Activated effector memory CD4-positive, alpha-beta T cell treated with anti-CD3 and anti-CD28 coated beads, Interleukin-2, amount 50 U/mL, for 16 hours (primary cell): ENCODE data around the gene DCAF6.

ENCODE experiments used
- DNase-seq: peaks from one replicate; pipeline ENCODE4 v3.0.0-alpha.2; 2020

Gene DCAF6

GRCh38 chr1:167968569-167968968, 32.1 kb downstream of the DCAF6 start:
- no peak for DNase-seq

GRCh38 chr1:167973832-167974231, 37.3 kb downstream of the DCAF6 start:
- DNase-seq: no peak

GRCh38 chr1:167974698-167975097, 38.2 kb downstream of the DCAF6 start:
- DNase-seq: no peak

- DNase-seq: no peak
Measured at GRCh38 chr1:167977245-167977644, 40.8 kb downstream of the DCAF6 start.

GRCh38 chr1:167981933-167982332, 45.5 kb downstream of the DCAF6 start:
- no peak for DNase-seq

GRCh38 chr1:167983797-167984420, 47.4 kb downstream of the DCAF6 start:
- DNase-seq: no peak

GRCh38 chr1:167984886-167985489, 48.5 kb downstream of the DCAF6 start:
- no peak for DNase-seq

- DNase-seq: no peak
Measured at GRCh38 chr1:167987174-167987573, 50.7 kb downstream of the DCAF6 start.

- DNase-seq: no peak
Measured at GRCh38 chr1:167991546-167991945, 55.1 kb downstream of the DCAF6 start.

GRCh38 chr1:167993720-167994119, 57.2 kb downstream of the DCAF6 start:
- no peak for DNase-seq

- DNase-seq: no peak
Measured at GRCh38 chr1:167994560-167994959, 58.1 kb downstream of the DCAF6 start.

- DNase-seq: no peak
Measured at GRCh38 chr1:167995038-167995437, 58.6 kb downstream of the DCAF6 start.

- no peak for DNase-seq
Measured at GRCh38 chr1:167996266-167996665, 59.8 kb downstream of the DCAF6 start.

GRCh38 chr1:167997037-167997575, 60.6 kb downstream of the DCAF6 start:
- DNase-seq: no peak

- DNase-seq: no peak
Measured at GRCh38 chr1:167999877-168000276, 63.4 kb downstream of the DCAF6 start.

GRCh38 chr1:168000656-168001055, 64.2 kb downstream of the DCAF6 start:
- DNase-seq: no peak

- DNase-seq: no peak
Measured at GRCh38 chr1:168001213-168001612, 64.7 kb downstream of the DCAF6 start.

- DNase-seq: no peak
Measured at GRCh38 chr1:168004531-168004930, 68.0 kb downstream of the DCAF6 start.

GRCh38 chr1:168005529-168005928, 69.0 kb downstream of the DCAF6 start:
- DNase-seq: no peak

GRCh38 chr1:168007691-168008090, 71.2 kb downstream of the DCAF6 start:
- DNase-seq: no peak

GRCh38 chr1:168008595-168008994, 72.1 kb downstream of the DCAF6 start:
- DNase-seq: no peak

- no peak for DNase-seq
Measured at GRCh38 chr1:168009322-168009721, 72.8 kb downstream of the DCAF6 start.

GRCh38 chr1:168019407-168019806, 82.9 kb downstream of the DCAF6 start:
- no peak for DNase-seq

- no peak for DNase-seq
Measured at GRCh38 chr1:168031198-168031597, 94.7 kb downstream of the DCAF6 start.

- DNase-seq: no peak
Measured at GRCh38 chr1:168031627-168032026, 95.1 kb downstream of the DCAF6 start.
